ENCODE data around the gene ANKRD13B. TPM values are rescaled to one million over a fixed set of nuclear protein-coding genes. Genes with fewer than 3 reads are reported as not detected.
A peak's percentile ranks its signal among the peaks of the same experiment; 100 is the strongest.

The ANKRD13B gene
- total and polyA plus RNA-seq, 2 of the 13 experiments (the other 11 are each of a cell fraction or from before 2014, with no cell fraction given): 1.7 to 1.8 TPM

DNA sequence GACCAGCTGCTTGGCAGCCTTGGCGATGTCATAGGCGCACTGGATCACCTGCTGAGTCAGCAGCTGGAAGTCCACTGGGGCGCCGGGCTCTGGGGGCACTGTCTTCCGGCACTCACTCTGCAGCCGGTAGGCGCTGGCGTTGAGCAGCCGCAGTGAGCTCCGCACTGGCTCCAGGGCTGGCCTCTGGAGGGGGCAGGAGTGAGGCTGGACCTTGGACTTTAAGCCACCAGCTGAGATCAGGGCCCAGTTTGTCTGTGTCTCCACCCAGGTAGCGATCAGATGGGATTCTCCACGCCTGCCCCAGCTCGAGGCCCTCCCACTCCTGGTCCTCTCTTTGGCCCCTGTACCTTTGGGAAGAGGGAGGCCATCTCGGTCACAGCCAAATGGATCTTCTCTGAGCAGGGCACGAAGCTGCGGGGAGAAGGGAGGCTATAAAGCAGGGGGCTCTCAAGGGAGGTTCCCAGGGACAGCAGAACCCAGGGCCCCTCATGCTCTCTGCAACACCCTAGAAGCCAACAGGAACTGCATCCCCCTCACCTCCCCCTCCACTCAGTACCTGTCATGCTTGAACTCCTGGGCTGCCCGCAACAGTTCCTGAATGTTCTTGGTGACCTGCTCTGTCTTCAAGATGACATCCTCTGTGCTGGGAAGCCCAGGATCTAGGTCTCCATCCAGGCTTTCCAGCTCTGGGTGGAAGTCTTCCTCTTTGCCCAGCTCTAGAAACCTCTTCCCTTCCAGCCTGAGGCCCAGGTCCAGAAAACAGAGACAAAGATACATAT lies 18.0 kb upstream of the ANKRD13B start (continued):
- TF ChIP-seq, protein P1, sequence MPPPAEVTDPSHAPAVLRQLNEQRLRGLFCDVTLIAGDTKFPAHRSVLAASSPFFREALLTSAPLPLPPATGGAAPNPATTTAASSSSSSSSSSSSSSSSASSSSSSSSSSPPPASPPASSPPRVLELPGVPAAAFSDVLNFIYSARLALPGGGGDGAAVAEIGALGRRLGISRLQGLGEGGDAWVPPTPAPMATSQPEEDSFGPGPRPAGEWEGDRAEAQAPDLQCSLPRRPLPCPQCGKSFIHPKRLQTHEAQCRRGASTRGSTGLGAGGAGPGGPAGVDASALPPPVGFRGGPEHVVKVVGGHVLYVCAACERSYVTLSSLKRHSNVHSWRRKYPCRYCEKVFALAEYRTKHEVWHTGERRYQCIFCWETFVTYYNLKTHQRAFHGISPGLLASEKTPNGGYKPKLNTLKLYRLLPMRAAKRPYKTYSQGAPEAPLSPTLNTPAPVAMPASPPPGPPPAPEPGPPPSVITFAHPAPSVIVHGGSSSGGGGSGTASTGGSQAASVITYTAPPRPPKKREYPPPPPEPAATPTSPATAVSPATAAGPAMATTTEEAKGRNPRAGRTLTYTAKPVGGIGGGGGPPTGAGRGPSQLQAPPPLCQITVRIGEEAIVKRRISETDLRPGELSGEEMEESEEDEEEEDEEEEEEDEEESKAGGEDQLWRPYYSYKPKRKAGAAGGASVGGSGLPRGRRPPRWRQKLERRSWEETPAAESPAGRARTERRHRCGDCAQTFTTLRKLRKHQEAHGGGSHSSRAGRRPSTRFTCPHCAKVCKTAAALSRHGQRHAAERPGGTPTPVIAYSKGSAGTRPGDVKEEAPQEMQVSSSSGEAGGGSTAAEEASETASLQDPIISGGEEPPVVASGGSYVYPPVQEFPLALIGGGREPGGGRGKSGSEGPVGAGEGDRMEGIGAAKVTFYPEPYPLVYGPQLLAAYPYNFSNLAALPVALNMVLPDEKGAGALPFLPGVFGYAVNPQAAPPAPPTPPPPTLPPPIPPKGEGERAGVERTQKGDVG (CRISPR knock-in tag; IDR thresholded peaks at IDR 0.05; ENCODE audit: borderline replicate concordance): 0 out of 2 replicates have a peak, but pooled peaks have one; percentile 68
- TF ChIP-seq ZBTB20 (CRISPR knock-in tag; IDR thresholded peaks at IDR 0.05; ENCODE audit: borderline replicate concordance, low read depth) (0 out of 2 replicates have a peak, but pooled peaks have one; percentile 51), ZNF766 (CRISPR knock-in tag; IDR thresholded peaks at IDR 0.05; ENCODE audit: borderline replicate concordance) (0 out of 2 replicates have a peak, but pooled peaks have one; percentile 51), ZNF878 (CRISPR knock-in tag; IDR thresholded peaks at IDR 0.05) (0 out of 2 replicates have a peak, but pooled peaks have one; percentile 12), RBM22 (optimal IDR thresholded peaks at IDR 0.05; ENCODE audit: low read length) (peak; percentile 23), ZNF761 (CRISPR knock-in tag; conservative IDR thresholded peaks at IDR 0.05) (peak; percentile 94), FOXP1 (IDR thresholded peaks at IDR 0.05) (no peak), FOXP1 (CRISPR knock-in tag; IDR thresholded peaks at IDR 0.05) (peak; percentile 19; the same call in 1 of the 2 replicates), KMT2A (CRISPR knock-in tag; IDR thresholded peaks at IDR 0.05) (peak; percentile 78), PPARG (CRISPR knock-in tag; conservative IDR thresholded peaks at IDR 0.05) (0 out of 2 replicates have a peak, but pooled peaks have one; percentile 27), ZSCAN21 (CRISPR knock-in tag; IDR thresholded peaks at IDR 0.05; ENCODE audit: borderline replicate concordance) (0 out of 2 replicates have a peak, but pooled peaks have one; percentile 50), ZNF224 (CRISPR knock-in tag; IDR thresholded peaks at IDR 0.05) (no peak)
- TF ChIP-seq, protein P2, sequence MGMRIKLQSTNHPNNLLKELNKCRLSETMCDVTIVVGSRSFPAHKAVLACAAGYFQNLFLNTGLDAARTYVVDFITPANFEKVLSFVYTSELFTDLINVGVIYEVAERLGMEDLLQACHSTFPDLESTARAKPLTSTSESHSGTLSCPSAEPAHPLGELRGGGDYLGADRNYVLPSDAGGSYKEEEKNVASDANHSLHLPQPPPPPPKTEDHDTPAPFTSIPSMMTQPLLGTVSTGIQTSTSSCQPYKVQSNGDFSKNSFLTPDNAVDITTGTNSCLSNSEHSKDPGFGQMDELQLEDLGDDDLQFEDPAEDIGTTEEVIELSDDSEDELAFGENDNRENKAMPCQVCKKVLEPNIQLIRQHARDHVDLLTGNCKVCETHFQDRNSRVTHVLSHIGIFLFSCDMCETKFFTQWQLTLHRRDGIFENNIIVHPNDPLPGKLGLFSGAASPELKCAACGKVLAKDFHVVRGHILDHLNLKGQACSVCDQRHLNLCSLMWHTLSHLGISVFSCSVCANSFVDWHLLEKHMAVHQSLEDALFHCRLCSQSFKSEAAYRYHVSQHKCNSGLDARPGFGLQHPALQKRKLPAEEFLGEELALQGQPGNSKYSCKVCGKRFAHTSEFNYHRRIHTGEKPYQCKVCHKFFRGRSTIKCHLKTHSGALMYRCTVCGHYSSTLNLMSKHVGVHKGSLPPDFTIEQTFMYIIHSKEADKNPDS (CRISPR knock-in tag; IDR thresholded peaks at IDR 0.05): no peak
- TF ChIP-seq, protein P3, sequence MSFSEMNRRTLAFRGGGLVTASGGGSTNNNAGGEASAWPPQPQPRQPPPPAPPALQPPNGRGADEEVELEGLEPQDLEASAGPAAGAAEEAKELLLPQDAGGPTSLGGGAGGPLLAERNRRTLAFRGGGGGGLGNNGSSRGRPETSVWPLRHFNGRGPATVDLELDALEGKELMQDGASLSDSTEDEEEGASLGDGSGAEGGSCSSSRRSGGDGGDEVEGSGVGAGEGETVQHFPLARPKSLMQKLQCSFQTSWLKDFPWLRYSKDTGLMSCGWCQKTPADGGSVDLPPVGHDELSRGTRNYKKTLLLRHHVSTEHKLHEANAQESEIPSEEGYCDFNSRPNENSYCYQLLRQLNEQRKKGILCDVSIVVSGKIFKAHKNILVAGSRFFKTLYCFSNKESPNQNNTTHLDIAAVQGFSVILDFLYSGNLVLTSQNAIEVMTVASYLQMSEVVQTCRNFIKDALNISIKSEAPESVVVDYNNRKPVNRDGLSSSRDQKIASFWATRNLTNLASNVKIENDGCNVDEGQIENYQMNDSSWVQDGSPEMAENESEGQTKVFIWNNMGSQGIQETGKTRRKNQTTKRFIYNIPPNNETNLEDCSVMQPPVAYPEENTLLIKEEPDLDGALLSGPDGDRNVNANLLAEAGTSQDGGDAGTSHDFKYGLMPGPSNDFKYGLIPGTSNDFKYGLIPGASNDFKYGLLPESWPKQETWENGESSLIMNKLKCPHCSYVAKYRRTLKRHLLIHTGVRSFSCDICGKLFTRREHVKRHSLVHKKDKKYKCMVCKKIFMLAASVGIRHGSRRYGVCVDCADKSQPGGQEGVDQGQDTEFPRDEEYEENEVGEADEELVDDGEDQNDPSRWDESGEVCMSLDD (CRISPR knock-in tag; IDR thresholded peaks at IDR 0.05; ENCODE audit: borderline replicate concordance): 0 out of 2 replicates have a peak, but pooled peaks have one; percentile 7
- TF ChIP-seq, protein P4, sequence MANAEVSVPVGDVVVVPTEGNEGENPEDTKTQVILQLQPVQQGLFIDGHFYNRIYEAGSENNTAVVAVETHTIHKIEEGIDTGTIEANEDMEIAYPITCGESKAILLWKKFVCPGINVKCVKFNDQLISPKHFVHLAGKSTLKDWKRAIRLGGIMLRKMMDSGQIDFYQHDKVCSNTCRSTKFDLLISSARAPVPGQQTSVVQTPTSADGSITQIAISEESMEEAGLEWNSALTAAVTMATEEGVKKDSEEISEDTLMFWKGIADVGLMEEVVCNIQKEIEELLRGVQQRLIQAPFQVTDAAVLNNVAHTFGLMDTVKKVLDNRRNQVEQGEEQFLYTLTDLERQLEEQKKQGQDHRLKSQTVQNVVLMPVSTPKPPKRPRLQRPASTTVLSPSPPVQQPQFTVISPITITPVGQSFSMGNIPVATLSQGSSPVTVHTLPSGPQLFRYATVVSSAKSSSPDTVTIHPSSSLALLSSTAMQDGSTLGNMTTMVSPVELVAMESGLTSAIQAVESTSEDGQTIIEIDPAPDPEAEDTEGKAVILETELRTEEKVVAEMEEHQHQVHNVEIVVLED (CRISPR knock-in tag; IDR thresholded peaks at IDR 0.05; ENCODE audit: borderline replicate concordance): peak; percentile 59; the same call in 1 of the 2 replicates
- TF ChIP-seq, protein P5, sequence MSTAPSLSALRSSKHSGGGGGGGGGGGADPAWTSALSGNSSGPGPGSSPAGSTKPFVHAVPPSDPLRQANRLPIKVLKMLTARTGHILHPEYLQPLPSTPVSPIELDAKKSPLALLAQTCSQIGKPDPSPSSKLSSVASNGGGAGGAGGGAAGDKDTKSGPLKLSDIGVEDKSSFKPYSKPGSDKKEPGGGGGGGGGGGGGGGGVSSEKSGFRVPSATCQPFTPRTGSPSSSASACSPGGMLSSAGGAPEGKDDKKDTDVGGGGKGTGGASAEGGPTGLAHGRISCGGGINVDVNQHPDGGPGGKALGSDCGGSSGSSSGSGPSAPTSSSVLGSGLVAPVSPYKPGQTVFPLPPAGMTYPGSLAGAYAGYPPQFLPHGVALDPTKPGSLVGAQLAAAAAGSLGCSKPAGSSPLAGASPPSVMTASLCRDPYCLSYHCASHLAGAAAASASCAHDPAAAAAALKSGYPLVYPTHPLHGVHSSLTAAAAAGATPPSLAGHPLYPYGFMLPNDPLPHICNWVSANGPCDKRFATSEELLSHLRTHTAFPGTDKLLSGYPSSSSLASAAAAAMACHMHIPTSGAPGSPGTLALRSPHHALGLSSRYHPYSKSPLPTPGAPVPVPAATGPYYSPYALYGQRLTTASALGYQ (CRISPR knock-in tag; IDR thresholded peaks at IDR 0.05): peak; percentile 38; the same call in 1 of the 2 replicates

Measured in HepG2 (cell line).